ENCODE measurements around the gene CLP1. TPM values are rescaled to one million over a fixed set of nuclear protein-coding genes. Genes with fewer than 3 reads are reported as not detected.
"Not testable (repeated sequence)": the region's sequence is repeated elsewhere in the genome, so short reads cannot be mapped to it uniquely, and the experiment has no call there.

CLP1 gene
- total RNA-seq, 1 experiment from 2014 or later: 27.7 TPM

GRCh38 chr11:57640068-57640800 is 17.3 kb upstream of the CLP1 start:
- no peak for DNase-seq (ENCODE audit: low read depth)

- DNase-seq (ENCODE audit: low read depth): peak; percentile 36
These were observed 16.4 kb upstream of the CLP1 start for GRCh38 chr11:57641011-57641807.

GRCh38 chr11:57643802-57644201 is 13.8 kb upstream of the CLP1 start:
- no peak for DNase-seq (ENCODE audit: low read depth)

- DNase-seq (ENCODE audit: low read depth): peak; percentile 73
These were observed 12.5 kb upstream of the CLP1 start for GRCh38 chr11:57644748-57645688.

GRCh38 chr11:57645689-57646085 is 11.9 kb upstream of the CLP1 start:
- DNase-seq (ENCODE audit: low read depth): no peak

- no peak for DNase-seq (ENCODE audit: low read depth)
These were observed 11.3 kb upstream of the CLP1 start for GRCh38 chr11:57646194-57646798.

GRCh38 chr11:57646799-57647303 is 10.7 kb upstream of the CLP1 start:
- peak; percentile 17 for DNase-seq (ENCODE audit: low read depth)

GRCh38 chr11:57647372-57647771 is 10.2 kb upstream of the CLP1 start:
- peak; percentile 19 for DNase-seq (ENCODE audit: low read depth)

- peak; percentile 38 for DNase-seq (ENCODE audit: low read depth)
These were observed 9.4 kb upstream of the CLP1 start for GRCh38 chr11:57647960-57648800.

- DNase-seq (ENCODE audit: low read depth): peak; percentile 36
These were observed 8.5 kb upstream of the CLP1 start for GRCh38 chr11:57648801-57649735.

- peak; percentile 78 for DNase-seq (ENCODE audit: low read depth)
These were observed 7.5 kb upstream of the CLP1 start, which contains the start of gene YPEL4 for GRCh38 chr11:57649826-57650738. TSS of gene YPEL4 (minus strand) at chr11:57649912. CDS start at chr11:57647107, 2,805 bp downstream.

GRCh38 chr11:57650739-57651090 is 6.8 kb upstream of the CLP1 start:
- DNase-seq (ENCODE audit: low read depth): no peak

- no peak for DNase-seq (ENCODE audit: low read depth)
These were observed 6.2 kb upstream of the CLP1 start for GRCh38 chr11:57651408-57651807.

GRCh38 chr11:57652230-57652629 is 5.3 kb upstream of the CLP1 start:
- not testable (repeated sequence) for DNase-seq (ENCODE audit: low read depth)

GRCh38 chr11:57652662-57653061 is 4.9 kb upstream of the CLP1 start:
- DNase-seq (ENCODE audit: low read depth): no peak

- DNase-seq (ENCODE audit: low read depth): no peak
These were observed 4.4 kb upstream of the CLP1 start for GRCh38 chr11:57653163-57653562.

GRCh38 chr11:57656885-57657193 is 723 bp upstream of the CLP1 start:
- DNase-seq (ENCODE audit: low read depth): no peak

GRCh38 chr11:57658023-57658361 is 430 bp downstream of the CLP1 start:
- DNase-seq (ENCODE audit: low read depth): no peak
